Fibroblast of mammary gland (primary cell): ENCODE measurements around the gene LNP1.
A peak's percentile ranks its signal among the peaks of the same experiment; 100 is the strongest.

ENCODE experiments used
- DNase-seq: peaks from one replicate; pipeline ENCODE4 v3.0.0-alpha.2; 2010; ENCODE audit warnings: low read depth
- H3K4me3 ChIP-seq: 2 replicates; pipeline ENCODE4 v1.5.1; 2011; ENCODE audit warnings: low read depth, mild to moderate bottlenecking, low read length, moderate library complexity; ENCODE audit not compliant: control insufficient read depth
- CTCF ChIP-seq: conservative IDR thresholded peaks from 2 replicates; pipeline ENCODE4 v1.5.1; 2011; ENCODE audit warnings: low read depth, low read length, inconsistent platforms; ENCODE audit not compliant: control insufficient read depth, insufficient read depth

LNP1 gene

GRCh38 chr3:100407164-100407563 is 5.8 kb downstream of the LNP1 start:
- no peak for DNase-seq
- no peak for TF ChIP-seq CTCF
- H3K4me3 ChIP-seq = no peak overlapping the region

GRCh38 chr3:100407977-100408532 is 6.7 kb downstream of the LNP1 start:
- TF ChIP-seq CTCF = no peak
- no peak overlapping the region for H3K4me3 ChIP-seq
- DNase-seq = peak; percentile 41

- H3K4me3 ChIP-seq = no peak overlapping the region
- no peak for DNase-seq
- TF ChIP-seq CTCF = no peak
Observed at GRCh38 chr3:100411091-100411982, 10.0 kb downstream of the LNP1 start.

GRCh38 chr3:100412912-100413590 is 11.7 kb downstream of the LNP1 start:
- no peak for DNase-seq

GRCh38 chr3:100413613-100414012 is 12.3 kb downstream of the LNP1 start:
- no peak overlapping the region for H3K4me3 ChIP-seq
- no peak for TF ChIP-seq CTCF
- DNase-seq = no peak

More at GRCh38 chr3:100412912-100413590, 11.7 kb downstream of the LNP1 start:
- TF ChIP-seq CTCF = no peak
- H3K4me3 ChIP-seq = no peak overlapping the region

- no peak for DNase-seq
- TF ChIP-seq CTCF = no peak
- no peak overlapping the region for H3K4me3 ChIP-seq
Observed at GRCh38 chr3:100416176-100416575, 14.8 kb downstream of the LNP1 start.
